Panc1 (cell line): Measurements from ENCODE around the gene CAGE1. TPM values are rescaled to one million over a fixed set of nuclear protein-coding genes. Genes with fewer than 3 reads are reported as not detected.

ENCODE experiments used
- ATAC-seq: fragments of 200-7000 bp; cut with Tn5 transposase; 2 replicates; pipeline ENCODE4 v1.9.1; 2020; ENCODE audit warnings: mild to moderate bottlenecking, moderate library complexity
- BruUV-seq: library from RNA; stranded (reverse); fragments of 400-500 nt; replicated peaks from 2 replicates; lab custom pipeline; 2021; lab: Mats Ljungman, UMichigan
- CTCF ChIA-PET: fragments of 300-600 bp; sonication (Branson Sonifier 250); formaldehyde crosslinking; loops from one replicate; lab custom pipeline; 2022; ENCODE audit warnings: antibody characterized with exemption; lab: Charles Lee
- POLR2A ChIA-PET: fragments of 300-600 bp; sonication (Branson Sonifier 250); formaldehyde crosslinking; loops from one replicate; lab custom pipeline; 2022; ENCODE audit warnings: antibody characterized with exemption; lab: Charles Lee
- DNase-seq: peaks from one replicate; pipeline ENCODE4 v3.0.0-alpha.2; 2010; ENCODE audit warnings: low read depth, low spot score
- H3K27ac ChIP-seq: 2 replicates; pipeline ENCODE4 v1.5.1; 2011; ENCODE audit warnings: mild to moderate bottlenecking, low read length, inconsistent platforms
- H3K27me3 ChIP-seq: fragments of 200-500 bp; sonication (Bioruptor generic); 2 replicates; pipeline ENCODE4 v1.6.0; 2014; ENCODE audit warnings: low read length, inconsistent platforms; ENCODE audit not compliant: control insufficient read depth, insufficient read depth
- H3K36me3 ChIP-seq: fragments of 200-500 bp; sonication (Bioruptor generic); 2 replicates; pipeline ENCODE4 v1.5.1; 2014; ENCODE audit warnings: inconsistent platforms, mild to moderate bottlenecking, low read length, moderate library complexity; ENCODE audit not compliant: control insufficient read depth, insufficient read depth
- H3K4me1 ChIP-seq: 2 replicates; pipeline ENCODE4 v1.5.1; 2011; ENCODE audit warnings: inconsistent platforms, mild to moderate bottlenecking, low read length, moderate library complexity; ENCODE audit not compliant: control insufficient read depth, insufficient read depth
- H3K4me3 ChIP-seq, 2 experiments: 2 replicates each; pipeline ENCODE4 v1.5.1; 2011 to 2012; ENCODE audit warnings: low read depth in 2 of 2, low read length in 2 of 2, mild to moderate bottlenecking in 2 of 2, inconsistent platforms in 1 of 2, moderate library complexity in 1 of 2
- H3K9me3 ChIP-seq: fragments of 200-500 bp; sonication (Bioruptor generic); 2 replicates; pipeline ENCODE4 v1.5.1; 2014; ENCODE audit warnings: low read depth, mild to moderate bottlenecking, inconsistent platforms, low read length, moderate library complexity; ENCODE audit not compliant: control insufficient read depth, insufficient read depth
- CTCF ChIP-seq: fragments of 450-650 bp; IDR thresholded peaks from 2 replicates; pipeline ENCODE4 v1.5.1; 2017; ENCODE audit warnings: mild to moderate bottlenecking
- POLR2AphosphoS5 ChIP-seq: IDR thresholded peaks from 2 replicates; pipeline ENCODE4 v1.6.1; 2012; ENCODE audit warnings: mild to moderate bottlenecking, low read depth, low read length, moderate library complexity
- REST ChIP-seq, 2 experiments: IDR thresholded peaks; 2 replicates each; pipeline ENCODE4 v1.6.1; 2011 to 2012; ENCODE audit warnings: low read depth in 2 of 2, control low read depth in 1 of 2, low read length in 1 of 2, mild to moderate bottlenecking in 1 of 2, moderate library complexity in 1 of 2; ENCODE audit not compliant: insufficient read depth in 1 of 2
- SIN3A ChIP-seq: IDR thresholded peaks from 2 replicates; pipeline ENCODE4 v1.6.1; 2012; ENCODE audit warnings: low read depth, mild to moderate bottlenecking, low read length, moderate library complexity, borderline replicate concordance; ENCODE audit not compliant: insufficient read depth
- TCF7L2 ChIP-seq: IDR thresholded peaks from 2 replicates; pipeline ENCODE4 v1.6.1; 2011; ENCODE audit warnings: mild to moderate bottlenecking, low read depth, low read length, inconsistent platforms
- in situ Hi-C: cut with HindIII; loops from 2 replicates; pipeline ENCODE4 v1.10.0; 2016; ENCODE audit warnings: low sequenced_read_pairs, low pct_unique_long_range_greater_than_20kb
- intact Hi-C: fragments of 100-400 bp; cut with micrococcal nuclease; formaldehyde crosslinking; loops from one replicate; pipeline ENCODE4 v1.10.0; 2022; ENCODE audit not compliant: unreplicated experiment
- total RNA-seq: library from RNA; stranded (reverse); gene quantifications from one replicate; pipeline ENCODE4 v1.2.1, GENCODE V29; 2021; ENCODE audit not compliant: unreplicated experiment

The CAGE1 gene
- total RNA-seq, 1 experiment from 2014 or later, result not detected

DNA sequence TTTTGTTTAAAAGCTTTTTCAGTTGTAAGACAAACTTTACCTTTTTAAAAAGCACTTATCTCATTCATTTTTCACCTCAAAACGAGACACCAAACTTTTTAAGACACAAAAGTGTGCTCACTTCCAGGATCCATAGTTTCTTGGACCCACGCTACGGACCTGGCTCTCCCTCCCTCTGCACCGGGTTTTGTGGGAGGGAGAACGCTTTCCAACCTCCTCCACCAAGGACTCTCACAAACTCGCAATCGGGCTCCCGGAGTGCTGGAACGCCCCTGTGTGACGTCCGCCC is 436 bp downstream of the CAGE1 start:
- peaks cover 17% of the 10 kb centered on the region for H3K4me1 ChIP-seq
- no peaks in the 10 kb centered on the region for H3K9me3 ChIP-seq
- H3K36me3 ChIP-seq, result peaks cover 10% of the 10 kb centered on the region
- ChIA-PET POLR2A (no interaction called here), CTCF (no interaction called here)
- H3K27ac ChIP-seq, result peak overlapping the region; percentile 90
- H3K4me3 ChIP-seq, result peak overlapping the region; percentile 99 to 100
- no peak for ATAC-seq
- in situ Hi-C loops, result no loop called here
- no peak for DNase-seq
- intact Hi-C loops, result no loop called here
- TF ChIP-seq CTCF (no peak), TCF7L2 (no peak), REST (IDR thresholded peaks at IDR 0.05; ENCODE audit: insufficient read depth in 1 of 2, low read depth in 2 of 2, low read length in 1 of 2) (no peak), POLR2AphosphoS5 (no peak), SIN3A (no peak)
- no peaks in the 10 kb centered on the region for H3K27me3 ChIP-seq
- no TSS peak for BruUV-seq

GRCh38 chr6:7381092-7381491 is 8.4 kb downstream of the CAGE1 start:
- DNase-seq (no peak), ATAC-seq (no peak)
- intact Hi-C loops, result no loop called here
- no TSS peak for BruUV-seq
- no peaks in the 10 kb centered on the region for H3K9me3 ChIP-seq
- POLR2A ChIA-PET, result no interaction called here
- H3K27me3 ChIP-seq, result peaks cover 2% of the 10 kb centered on the region; the same call in 1 of the 2 replicates
- CTCF ChIA-PET, result no interaction called here
- no peaks in the 10 kb centered on the region for H3K4me1 ChIP-seq
- no peak for TF ChIP-seq CTCF
- no peak for TF ChIP-seq REST (IDR thresholded peaks at IDR 0.05; ENCODE audit: insufficient read depth in 1 of 2, low read depth in 2 of 2, low read length in 1 of 2)
- no peak for TF ChIP-seq SIN3A
- no peak for TF ChIP-seq POLR2AphosphoS5
- in situ Hi-C loops, result no loop called here
- no peak overlapping the region for H3K4me3 ChIP-seq
- no peak overlapping the region for H3K27ac ChIP-seq
- H3K36me3 ChIP-seq, result no peaks in the 10 kb centered on the region
